Neutrophil (primary cell): ENCODE results near the gene DCLK2.

Source experiments
- H3K27ac ChIP-seq: fragments of 200-600 bp; sonication (generic); 2 replicates; pipeline ENCODE4 v1.5.1; 2016; ENCODE audit warnings: mild to moderate bottlenecking, moderate library complexity
- H3K27me3 ChIP-seq: fragments of 200-600 bp; sonication (generic); 2 replicates; pipeline ENCODE4 v1.6.0; 2016; ENCODE audit warnings: mild to moderate bottlenecking
- H3K36me3 ChIP-seq: fragments of 200-600 bp; sonication (generic); 2 replicates; pipeline ENCODE4 v1.5.1; 2017
- H3K4me1 ChIP-seq, 2 experiments: fragments of 200-600 bp in 1 of 2; sonication (generic) in 1 of 2; 1 replicate in 1 of 2; 2 replicates in 1 of 2; pipeline versions ENCODE4 v1.5.1 to v1.6.1; 2013 to 2016; ENCODE audit warnings: low read depth in 1 of 2, low read length in 1 of 2, mild to moderate bottlenecking in 1 of 2, moderate library complexity in 1 of 2; ENCODE audit not compliant: control insufficient read depth in 1 of 2, insufficient read depth in 1 of 2
- H3K4me3 ChIP-seq, 2 experiments: fragments of 200-600 bp in 1 of 2; sonication (generic) in 1 of 2; 1 replicate in 1 of 2; 2 replicates in 1 of 2; pipeline ENCODE4 v1.5.1; 2013 to 2016; ENCODE audit warnings: low read depth in 1 of 2, low read length in 1 of 2, mild to moderate bottlenecking in 1 of 2, moderate library complexity in 1 of 2
- H3K9me3 ChIP-seq: fragments of 200-600 bp; sonication (generic); 2 replicates; pipeline ENCODE4 v1.5.1; 2016
- TF ChIP-seq, protein P1 (sequence below): fragments of 200-600 bp; sonication (generic); IDR thresholded peaks from 2 replicates; pipeline ENCODE4 v1.5.1; 2016; ENCODE audit warnings: antibody characterized with exemption

The DCLK2 gene

DNA sequence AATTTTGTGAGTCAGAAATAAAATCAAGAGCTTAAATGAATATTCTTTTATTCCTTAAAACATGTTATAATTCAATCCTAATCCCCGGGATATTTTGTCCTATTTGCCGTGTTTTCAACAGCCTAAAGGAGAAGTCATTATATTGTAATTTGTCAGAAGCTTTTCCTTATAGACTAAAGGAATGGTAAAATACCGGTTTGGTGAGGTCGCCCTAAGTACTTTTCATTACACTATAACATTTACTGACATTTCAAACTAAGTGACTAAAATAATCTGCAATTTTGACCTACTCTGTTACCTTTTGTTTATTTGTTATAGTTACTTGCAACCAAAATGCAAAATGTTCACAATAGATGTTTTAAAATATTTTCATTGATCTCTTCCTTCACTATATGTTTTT, 8.8 kb downstream of the DCLK2 start:
- H3K27me3 ChIP-seq = peaks cover 9% of the 10 kb centered on the region
- no peaks in the 10 kb centered on the region for H3K4me1 ChIP-seq
- H3K4me3 ChIP-seq = no peak overlapping the region
- TF ChIP-seq, protein P1, sequence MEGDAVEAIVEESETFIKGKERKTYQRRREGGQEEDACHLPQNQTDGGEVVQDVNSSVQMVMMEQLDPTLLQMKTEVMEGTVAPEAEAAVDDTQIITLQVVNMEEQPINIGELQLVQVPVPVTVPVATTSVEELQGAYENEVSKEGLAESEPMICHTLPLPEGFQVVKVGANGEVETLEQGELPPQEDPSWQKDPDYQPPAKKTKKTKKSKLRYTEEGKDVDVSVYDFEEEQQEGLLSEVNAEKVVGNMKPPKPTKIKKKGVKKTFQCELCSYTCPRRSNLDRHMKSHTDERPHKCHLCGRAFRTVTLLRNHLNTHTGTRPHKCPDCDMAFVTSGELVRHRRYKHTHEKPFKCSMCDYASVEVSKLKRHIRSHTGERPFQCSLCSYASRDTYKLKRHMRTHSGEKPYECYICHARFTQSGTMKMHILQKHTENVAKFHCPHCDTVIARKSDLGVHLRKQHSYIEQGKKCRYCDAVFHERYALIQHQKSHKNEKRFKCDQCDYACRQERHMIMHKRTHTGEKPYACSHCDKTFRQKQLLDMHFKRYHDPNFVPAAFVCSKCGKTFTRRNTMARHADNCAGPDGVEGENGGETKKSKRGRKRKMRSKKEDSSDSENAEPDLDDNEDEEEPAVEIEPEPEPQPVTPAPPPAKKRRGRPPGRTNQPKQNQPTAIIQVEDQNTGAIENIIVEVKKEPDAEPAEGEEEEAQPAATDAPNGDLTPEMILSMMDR = no peak
- H3K36me3 ChIP-seq = no peaks in the 10 kb centered on the region
- H3K9me3 ChIP-seq = no peaks in the 10 kb centered on the region
- no peak overlapping the region for H3K27ac ChIP-seq

- Histone ChIP-seq H3K9me3 (no peaks in the 10 kb centered on the region), H3K4me1 (no peaks in the 10 kb centered on the region), H3K27ac (no peak overlapping the region), H3K36me3 (no peaks in the 10 kb centered on the region), H3K4me3 (no peak overlapping the region), H3K27me3 (no peaks in the 10 kb centered on the region)
- TF ChIP-seq, protein P1 = no peak
Observed at GRCh38 chr4:150089732-150090131, 11.5 kb downstream of the DCLK2 start.

DNA sequence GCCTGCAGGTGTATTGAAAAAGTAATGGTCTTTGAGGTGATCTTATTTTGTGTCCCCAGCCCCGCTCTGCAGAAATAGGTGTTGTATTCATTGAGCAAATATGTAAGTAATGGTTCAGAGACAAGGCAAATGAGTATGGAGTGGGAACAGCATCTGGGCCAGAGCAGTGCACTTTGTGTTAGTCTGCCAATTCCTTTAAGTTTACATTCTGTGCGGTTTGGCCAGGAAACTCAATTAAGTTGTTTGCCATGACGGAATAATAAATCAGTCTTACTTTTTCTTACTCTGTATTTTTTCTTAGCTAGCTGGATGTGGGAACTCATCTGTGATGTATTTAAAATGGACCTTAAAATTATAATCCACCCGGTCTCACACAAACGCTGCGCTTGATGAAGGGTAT, 12.6 kb downstream of the DCLK2 start:
- H3K4me3 ChIP-seq = no peak overlapping the region
- no peaks in the 10 kb centered on the region for H3K36me3 ChIP-seq
- H3K4me1 ChIP-seq = no peaks in the 10 kb centered on the region
- TF ChIP-seq, protein P1 = no peak
- H3K9me3 ChIP-seq = no peaks in the 10 kb centered on the region
- no peaks in the 10 kb centered on the region for H3K27me3 ChIP-seq
- H3K27ac ChIP-seq = no peak overlapping the region

DNA sequence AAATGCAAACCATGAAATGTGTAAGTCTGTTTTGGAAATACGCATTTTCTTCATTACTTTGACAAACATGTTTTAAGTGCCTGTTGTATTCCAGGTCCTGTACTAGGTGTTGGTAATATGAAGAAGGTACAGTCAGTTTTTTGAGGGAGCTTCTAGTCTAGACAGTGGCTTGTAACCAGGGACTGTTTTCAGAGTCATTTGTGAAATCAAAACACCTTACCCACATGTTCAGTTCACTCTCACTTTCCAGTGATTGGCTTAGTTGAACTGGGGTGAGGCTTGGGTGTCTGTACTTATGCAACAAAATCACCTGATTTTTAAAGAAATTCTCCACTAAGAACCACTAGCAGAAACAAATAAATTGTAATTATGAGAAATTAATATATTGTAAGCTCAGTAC, 16.4 kb downstream of the DCLK2 start:
- no peak overlapping the region for H3K27ac ChIP-seq
- no peaks in the 10 kb centered on the region for H3K27me3 ChIP-seq
- H3K4me3 ChIP-seq = no peak overlapping the region
- no peaks in the 10 kb centered on the region for H3K36me3 ChIP-seq
- H3K9me3 ChIP-seq = no peaks in the 10 kb centered on the region
- H3K4me1 ChIP-seq = no peaks in the 10 kb centered on the region
- TF ChIP-seq, protein P1 = no peak

GRCh38 chr4:150096625-150097024, 18.4 kb downstream of the DCLK2 start:
- H3K36me3 ChIP-seq = no peaks in the 10 kb centered on the region
- TF ChIP-seq, protein P1 = no peak
- no peaks in the 10 kb centered on the region for H3K9me3 ChIP-seq
- no peaks in the 10 kb centered on the region for H3K27me3 ChIP-seq
- no peak overlapping the region for H3K27ac ChIP-seq
- H3K4me3 ChIP-seq = no peak overlapping the region
- H3K4me1 ChIP-seq = no peaks in the 10 kb centered on the region

- Histone ChIP-seq H3K27ac (no peak overlapping the region), H3K27me3 (no peaks in the 10 kb centered on the region), H3K36me3 (no peaks in the 10 kb centered on the region), H3K4me1 (no peaks in the 10 kb centered on the region), H3K4me3 (no peak overlapping the region), H3K9me3 (no peaks in the 10 kb centered on the region)
- TF ChIP-seq, protein P1 = no peak
Observed at GRCh38 chr4:150098214-150098613, 20.0 kb downstream of the DCLK2 start.
